Endothelial cell of umbilical vein (primary cell): Measurements from ENCODE around the gene TOX2. TPM values are rescaled to one million over a fixed set of nuclear protein-coding genes. Genes with fewer than 3 reads are reported as not detected.

Experiments used
- BruUV-seq: library from RNA; stranded (reverse); fragments of 400-500 nt; replicated peaks from 2 replicates; lab custom pipeline; 2021; lab: Mats Ljungman, UMichigan
- CTCF ChIA-PET: fragments of 300-600, 350-600 bp; sonication (Branson Sonifier 250); formaldehyde crosslinking; loops from one replicate; lab custom pipeline; 2021; ENCODE audit warnings: antibody characterized with exemption, inconsistent platforms; lab: Charles Lee
- POLR2A ChIA-PET: fragments of 300-600, 350-600 bp; sonication (Branson Sonifier 250); formaldehyde crosslinking; loops from one replicate; lab custom pipeline; 2021; ENCODE audit warnings: antibody characterized with exemption, inconsistent platforms; lab: Charles Lee
- DNase-seq: peaks from one replicate; pipeline ENCODE4 v3.0.0-alpha.2; 2011; ENCODE audit warnings: low read depth, low spot score
- FAIRE-seq: peaks from 2 replicates; lab custom pipeline; 2011; peaks lifted over from hg19 to GRCh38; lab: Jason Lieb, UNC
- H2AFZ ChIP-seq: 2 replicates; pipeline ENCODE4 v1.6.0; 2012; ENCODE audit warnings: low read depth, low read length, control low read depth, inconsistent platforms
- H3K27ac ChIP-seq: 2 replicates; pipeline ENCODE4 v1.5.1; 2011; ENCODE audit warnings: low read depth, mild to moderate bottlenecking, control low read depth, low read length, moderate library complexity; ENCODE audit not compliant: insufficient read depth
- H3K27me3 ChIP-seq, 2 experiments: 2 replicates each; pipeline versions ENCODE4 v1.6.0 to v1.6.1; 2011; ENCODE audit warnings: low read length in 2 of 2, mixed read lengths in 1 of 2; ENCODE audit not compliant: control insufficient read depth in 2 of 2, insufficient read depth in 2 of 2
- H3K36me3 ChIP-seq, 2 experiments: 2 replicates in 1 of 2; 3 replicates in 1 of 2; pipeline ENCODE4 v1.5.1; 2011; ENCODE audit warnings: low read length in 2 of 2, mild to moderate bottlenecking in 1 of 2, moderate library complexity in 1 of 2; ENCODE audit not compliant: control insufficient read depth in 2 of 2, insufficient read depth in 2 of 2; ENCODE audit errors: extremely low read depth in 1 of 2
- H3K4me1 ChIP-seq: 3 replicates; pipeline ENCODE4 v1.5.1; 2011; ENCODE audit warnings: mild to moderate bottlenecking, low read length; ENCODE audit not compliant: control insufficient read depth, insufficient read depth; ENCODE audit errors: extremely low read depth
- H3K4me2 ChIP-seq: 2 replicates; pipeline ENCODE4 v1.6.1; 2011; ENCODE audit warnings: low read length, control low read depth, mixed read lengths; ENCODE audit not compliant: insufficient read depth
- H3K4me3 ChIP-seq, 3 experiments: fragments of 200-600 bp in 1 of 3; sonication (generic), shearing (Covaris generic) in 1 of 3; replicated peaks in 1 of 3; 2 replicates each; pipeline ENCODE4 v1.5.1; 2011 to 2016; ENCODE audit warnings: control low read depth in 3 of 3, low read length in 3 of 3, mild to moderate bottlenecking in 2 of 3, inconsistent platforms in 1 of 3, low read depth in 1 of 3, moderate library complexity in 1 of 3; ENCODE audit not compliant: insufficient read depth in 1 of 3
- H3K79me2 ChIP-seq: 2 replicates; pipeline ENCODE4 v1.6.0; 2012; ENCODE audit warnings: low read length, inconsistent platforms; ENCODE audit not compliant: control insufficient read depth, insufficient read depth
- H3K9ac ChIP-seq: replicated peaks from 2 replicates; pipeline ENCODE3; 2011; ENCODE audit warnings: low read length, control low read depth; ENCODE audit not compliant: insufficient read depth; ENCODE audit errors: extremely low read depth
- H3K9me1 ChIP-seq: replicated peaks from 3 replicates; pipeline ENCODE4 v1.6.0; 2011; ENCODE audit warnings: mild to moderate bottlenecking, low read length; ENCODE audit not compliant: control insufficient read depth, insufficient read depth; ENCODE audit errors: extremely low read depth
- H3K9me3 ChIP-seq: replicated peaks from 2 replicates; pipeline ENCODE4 v1.5.1; 2012; ENCODE audit warnings: low read length, inconsistent platforms; ENCODE audit not compliant: control insufficient read depth, insufficient read depth
- H4K20me1 ChIP-seq: replicated peaks from 2 replicates; pipeline ENCODE3; 2011; ENCODE audit warnings: mild to moderate bottlenecking, low read length; ENCODE audit not compliant: control insufficient read depth, insufficient read depth; ENCODE audit errors: extremely low read depth
- EZH2 ChIP-seq: IDR thresholded peaks from 2 replicates; pipeline ENCODE4 v1.6.1; 2012; ENCODE audit warnings: borderline replicate concordance, low read depth, mild to moderate bottlenecking, moderate library complexity, low read length, inconsistent platforms; ENCODE audit not compliant: severe bottlenecking
- FOS ChIP-seq: IDR thresholded peaks from 2 replicates; pipeline ENCODE4 v1.6.1; 2011; ENCODE audit warnings: mild to moderate bottlenecking, low read length, moderate library complexity, borderline replicate concordance; ENCODE audit not compliant: insufficient read depth
- GATA2 ChIP-seq: IDR thresholded peaks from 2 replicates; pipeline ENCODE4 v1.7.0; 2011; ENCODE audit warnings: low read depth, mild to moderate bottlenecking, moderate library complexity, mixed read lengths, low read length; ENCODE audit not compliant: insufficient read length, insufficient read depth
- JUN ChIP-seq: IDR thresholded peaks from 2 replicates; pipeline ENCODE4 v1.6.1; 2011; ENCODE audit warnings: borderline replicate concordance, low read depth; ENCODE audit not compliant: insufficient read length, insufficient read depth
- MAX ChIP-seq: IDR thresholded peaks from 2 replicates; pipeline ENCODE4 v1.6.1; 2011; ENCODE audit not compliant: insufficient read depth, insufficient read length
- MYC ChIP-seq: IDR thresholded peaks from one replicate; pipeline ENCODE4 v1.6.1; 2011; ENCODE audit warnings: mild to moderate bottlenecking, low read depth, low read length
- POLR2A ChIP-seq: IDR thresholded peaks from 2 replicates; pipeline ENCODE4 v1.6.1; 2012; ENCODE audit warnings: low read depth, mild to moderate bottlenecking, control low read depth, low read length
- POLR2AphosphoS5 ChIP-seq: IDR thresholded peaks from 2 replicates; pipeline ENCODE4 v1.6.1; 2012; ENCODE audit warnings: low read depth, mild to moderate bottlenecking, control low read depth, low read length, moderate library complexity; ENCODE audit not compliant: insufficient read depth
- dilution Hi-C: fragments of 300-500 bp; cut with MboI; formaldehyde crosslinking; loops from one replicate; pipeline ENCODE4 v1.15.0; 2019; ENCODE audit warnings: low sequenced_read_pairs; ENCODE audit not compliant: extremely low pct_ligation_motif_present
- intact Hi-C: fragments of 100-400 bp; cut with micrococcal nuclease; formaldehyde crosslinking; loops from one replicate; pipeline ENCODE4 v1.10.0; 2022
- polyA plus RNA-seq, 4 experiments: library from polyadenylated mRNA; depleted of rRNA in 3 of 4; stranded (reverse) in 3 of 4; unstranded in 1 of 4; fragments of >200 nt; gene quantifications; 2 replicates each; pipeline versions ENCODE4 v1.2.1 to v1.2.3, GENCODE V29; 2011 to 2012; ENCODE audit warnings: missing spikeins in 1 of 4
- total RNA-seq: library from RNA; stranded (reverse); gene quantifications from 2 replicates; pipeline ENCODE4 v1.2.3, GENCODE V29; 2021
- TF ChIP-seq, protein P1 (sequence below), 2 donors: IDR thresholded peaks; 1 replicate in 1 of 2; 2 replicates in 1 of 2; pipeline ENCODE4 v1.5.1; 2011; ENCODE audit warnings: low read length in 2 of 2, mild to moderate bottlenecking in 2 of 2, moderate library complexity in 2 of 2, control low read depth in 1 of 2, inconsistent platforms in 1 of 2, low read depth in 1 of 2; ENCODE audit not compliant: insufficient read depth in 1 of 2; ENCODE audit errors: extremely low read depth in 1 of 2

Gene TOX2
- total and polyA plus RNA-seq, 2 donors (not counting 3 experiments of a cell fraction or from before 2014, with no cell fraction given), result 7.0 to 18.6 TPM

GRCh38 chr20:43942667-43943285 is 28.1 kb downstream of the TOX2 start:
- POLR2A ChIA-PET, result interaction anchor here (1.0 to 1.4 kb wide), 2 partner anchors 13 to 486 kb away, joined by 3 read pairs; no protein-coding TSS in a partner anchor
- BruUV-seq, result no TSS peak
- Histone ChIP-seq H3K36me3 (no peaks in the 10 kb centered on the region), H4K20me1 (no peaks in the 10 kb centered on the region), H3K9ac (peak overlapping the region; percentile 17), H3K4me1 (peaks cover 46% of the 10 kb centered on the region), H3K27me3 (no peaks in the 10 kb centered on the region), H3K79me2 (no peaks in the 10 kb centered on the region), H3K27ac (peak overlapping the region; percentile 75), H3K9me1 (no peaks in the 10 kb centered on the region), H3K4me2 (peak overlapping the region; percentile 34), H3K4me3 (no peak overlapping the region), H2AFZ (no peak overlapping the region), H3K9me3 (no peaks in the 10 kb centered on the region)
- intact Hi-C loops, result loop anchor here (1.0 kb wide), 3 partner anchors 13 to 76 kb away; no protein-coding TSS in a partner anchor
- peak; percentile 98 for FAIRE-seq
- dilution Hi-C loops, result no loop called here
- TF ChIP-seq JUN (peak; percentile 87), FOS (peak; percentile 82), EZH2 (no peak), POLR2AphosphoS5 (no peak), POLR2A (no peak), MYC (no peak)
- DNase-seq, result peak; percentile 78
- CTCF ChIA-PET, result interaction anchor here (1.0 to 4.5 kb wide), 15 partner anchors 10 to 405 kb away, joined by 3 to 31 read pairs (median 4); no protein-coding TSS in a partner anchor

DNA sequence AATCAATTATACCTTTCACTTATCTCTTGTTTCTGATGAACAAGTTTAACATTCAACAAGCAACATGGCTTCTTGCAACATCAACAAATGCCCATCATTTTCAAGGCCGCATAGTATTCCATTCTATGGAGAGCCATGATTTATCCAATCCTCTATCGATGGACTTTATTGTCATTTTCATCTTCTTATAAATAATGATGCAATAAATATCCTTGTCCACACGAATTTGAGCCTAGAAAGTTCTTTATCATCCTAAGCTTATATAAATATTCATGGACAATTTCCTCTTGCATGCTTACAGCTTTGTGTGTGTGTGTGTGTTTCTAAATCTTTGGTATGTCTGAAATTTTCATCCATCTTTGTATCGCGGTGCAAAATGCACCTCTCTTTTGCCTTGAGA is 29.1 kb downstream of the TOX2 start:
- H3K9me1 ChIP-seq, result no peaks in the 10 kb centered on the region
- no peak for TF ChIP-seq MAX
- TF ChIP-seq POLR2AphosphoS5, result no peak
- TF ChIP-seq MYC, result no peak
- TF ChIP-seq, protein P1, sequence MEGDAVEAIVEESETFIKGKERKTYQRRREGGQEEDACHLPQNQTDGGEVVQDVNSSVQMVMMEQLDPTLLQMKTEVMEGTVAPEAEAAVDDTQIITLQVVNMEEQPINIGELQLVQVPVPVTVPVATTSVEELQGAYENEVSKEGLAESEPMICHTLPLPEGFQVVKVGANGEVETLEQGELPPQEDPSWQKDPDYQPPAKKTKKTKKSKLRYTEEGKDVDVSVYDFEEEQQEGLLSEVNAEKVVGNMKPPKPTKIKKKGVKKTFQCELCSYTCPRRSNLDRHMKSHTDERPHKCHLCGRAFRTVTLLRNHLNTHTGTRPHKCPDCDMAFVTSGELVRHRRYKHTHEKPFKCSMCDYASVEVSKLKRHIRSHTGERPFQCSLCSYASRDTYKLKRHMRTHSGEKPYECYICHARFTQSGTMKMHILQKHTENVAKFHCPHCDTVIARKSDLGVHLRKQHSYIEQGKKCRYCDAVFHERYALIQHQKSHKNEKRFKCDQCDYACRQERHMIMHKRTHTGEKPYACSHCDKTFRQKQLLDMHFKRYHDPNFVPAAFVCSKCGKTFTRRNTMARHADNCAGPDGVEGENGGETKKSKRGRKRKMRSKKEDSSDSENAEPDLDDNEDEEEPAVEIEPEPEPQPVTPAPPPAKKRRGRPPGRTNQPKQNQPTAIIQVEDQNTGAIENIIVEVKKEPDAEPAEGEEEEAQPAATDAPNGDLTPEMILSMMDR (IDR thresholded peaks at IDR 0.05; ENCODE audit: extremely low read depth in 1 of 2, insufficient read depth in 1 of 2, low read depth in 1 of 2, low read length in 2 of 2), result no peak
- TF ChIP-seq FOS, result no peak
- TF ChIP-seq GATA2, result no peak
- no peak for TF ChIP-seq JUN
- no peak for TF ChIP-seq EZH2
- TF ChIP-seq POLR2A, result no peak
- FAIRE-seq (no peak), DNase-seq (no peak)
- no peak overlapping the region for H3K27ac ChIP-seq
- no peaks in the 10 kb centered on the region for H3K9me3 ChIP-seq
- no peak overlapping the region for H2AFZ ChIP-seq
- no peak overlapping the region for H3K4me2 ChIP-seq
- H3K79me2 ChIP-seq, result no peaks in the 10 kb centered on the region
- intact Hi-C loops, result no loop called here
- H3K4me1 ChIP-seq, result peaks cover 44% of the 10 kb centered on the region
- no peaks in the 10 kb centered on the region for H3K27me3 ChIP-seq
- no peaks in the 10 kb centered on the region for H3K36me3 ChIP-seq
- H3K9ac ChIP-seq, result no peak overlapping the region
- ChIA-PET CTCF (interaction anchor here (0.7 to 4.5 kb wide), 3 partner anchors 11 to 99 kb away, joined by 3 to 31 read pairs (median 3); no protein-coding TSS in a partner anchor), POLR2A (no interaction called here)
- H4K20me1 ChIP-seq, result no peaks in the 10 kb centered on the region
- no TSS peak for BruUV-seq
- dilution Hi-C loops, result no loop called here
- no peak overlapping the region for H3K4me3 ChIP-seq
